SIG-M5 treated with dmso at 0.1 percent for 504 hours (cell line): ENCODE results near the gene SLC47A2.

ENCODE experiments used
- DNase-seq: peaks from one replicate; lab custom pipeline; 2025; ENCODE audit not compliant: unreplicated experiment; lab: John Stamatoyannopoulos, UW

The SLC47A2 gene

DNA sequence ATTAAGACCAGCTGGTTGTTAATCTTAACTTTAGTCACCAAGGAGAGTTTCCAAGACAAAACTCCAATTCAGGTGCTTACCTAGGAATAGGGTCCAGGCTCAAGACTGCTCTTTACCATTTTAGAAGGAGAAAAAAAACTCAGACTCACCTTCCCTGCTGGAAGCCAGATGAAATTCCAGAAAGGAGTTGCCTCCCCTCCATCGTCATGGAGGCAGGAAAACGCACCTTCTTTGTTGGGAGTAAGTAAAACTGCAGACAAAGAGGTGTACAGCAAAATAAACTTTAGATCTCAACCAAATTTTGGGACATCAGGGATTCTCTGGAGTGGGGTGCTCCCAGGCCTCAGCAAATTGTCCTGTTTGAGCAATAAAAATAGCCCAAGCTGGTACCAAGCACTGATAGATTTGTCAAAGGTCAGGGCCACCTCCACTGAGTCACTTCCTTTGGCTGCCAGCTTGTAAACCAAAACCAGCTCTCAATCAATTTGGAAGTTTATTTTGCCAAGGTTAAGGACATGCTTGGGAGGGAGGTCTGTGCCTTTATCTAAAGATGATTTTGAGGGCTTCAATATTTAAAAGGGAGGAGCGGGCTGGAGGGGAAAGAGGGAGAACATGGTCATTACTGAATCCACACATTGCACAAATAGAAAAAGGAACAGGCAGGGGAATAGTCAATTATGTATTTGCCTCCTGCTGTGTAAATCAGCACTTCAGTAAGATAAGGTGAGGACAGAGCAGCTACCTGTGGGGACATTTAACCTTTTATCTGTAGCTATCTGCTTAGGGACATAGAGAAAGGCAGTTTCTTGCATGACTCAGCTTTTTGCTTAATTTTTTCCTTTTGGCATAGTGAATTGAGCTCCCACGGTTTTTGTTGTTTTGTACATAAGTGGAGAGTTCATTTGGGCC lies 69.3 kb downstream of the SLC47A2 start:
- DNase-seq, result no peak

DNA sequence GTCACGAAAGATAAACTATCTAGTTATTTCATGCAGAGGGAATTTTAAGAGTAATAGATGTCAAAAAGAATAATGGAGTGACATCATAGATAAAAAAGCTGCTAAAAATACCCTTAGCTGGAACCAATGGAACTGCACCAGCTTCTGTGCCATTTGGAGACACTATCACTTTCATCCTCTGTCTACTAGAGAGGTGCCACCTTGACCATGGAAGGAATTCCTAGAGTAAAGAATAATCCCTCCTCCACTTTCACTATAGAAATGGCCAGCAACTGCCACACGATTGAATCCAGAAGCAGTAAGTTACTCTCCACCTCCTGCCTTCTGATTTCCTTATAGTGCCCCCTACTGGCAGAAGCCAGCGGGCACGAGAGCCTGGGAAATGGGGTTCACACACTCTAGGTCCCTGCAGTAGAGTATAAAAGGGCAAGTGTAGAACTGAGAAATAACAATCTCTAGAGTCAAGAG lies 70.6 kb downstream of the SLC47A2 start:
- DNase-seq, result peak; percentile 39

DNA sequence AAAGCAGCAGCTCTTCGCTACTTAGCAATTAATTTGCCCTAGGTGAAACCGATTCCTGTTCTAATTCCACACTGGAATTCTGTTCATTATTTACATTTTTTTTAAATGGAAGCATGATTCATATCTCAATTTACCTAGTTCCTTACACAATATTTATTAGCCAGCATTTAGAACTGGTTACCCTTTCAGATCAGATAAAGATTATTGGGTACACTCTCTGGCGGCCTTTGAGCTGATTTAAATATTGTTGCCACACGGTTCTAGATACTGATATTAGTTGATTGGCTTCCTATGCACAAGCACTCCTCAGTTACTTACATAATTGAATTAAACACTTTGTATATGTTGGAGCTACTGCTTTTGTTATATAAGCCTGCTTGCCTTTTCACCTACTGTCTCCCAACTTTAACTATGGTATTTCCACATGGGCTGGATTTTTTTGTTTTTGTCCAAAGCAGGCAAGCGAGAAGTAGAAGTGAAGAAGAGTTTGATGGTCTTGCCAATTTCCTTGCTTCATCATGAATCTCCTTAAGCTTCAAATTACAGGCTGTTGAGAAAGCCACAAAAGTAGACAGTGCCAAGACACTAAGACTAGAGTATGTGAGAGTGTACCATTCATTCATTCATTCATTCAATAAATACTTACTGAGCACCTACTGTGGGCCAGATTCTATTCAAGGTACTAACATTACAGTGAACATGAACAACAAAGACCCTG lies 71.7 kb downstream of the SLC47A2 start:
- DNase-seq, result no peak

DNA sequence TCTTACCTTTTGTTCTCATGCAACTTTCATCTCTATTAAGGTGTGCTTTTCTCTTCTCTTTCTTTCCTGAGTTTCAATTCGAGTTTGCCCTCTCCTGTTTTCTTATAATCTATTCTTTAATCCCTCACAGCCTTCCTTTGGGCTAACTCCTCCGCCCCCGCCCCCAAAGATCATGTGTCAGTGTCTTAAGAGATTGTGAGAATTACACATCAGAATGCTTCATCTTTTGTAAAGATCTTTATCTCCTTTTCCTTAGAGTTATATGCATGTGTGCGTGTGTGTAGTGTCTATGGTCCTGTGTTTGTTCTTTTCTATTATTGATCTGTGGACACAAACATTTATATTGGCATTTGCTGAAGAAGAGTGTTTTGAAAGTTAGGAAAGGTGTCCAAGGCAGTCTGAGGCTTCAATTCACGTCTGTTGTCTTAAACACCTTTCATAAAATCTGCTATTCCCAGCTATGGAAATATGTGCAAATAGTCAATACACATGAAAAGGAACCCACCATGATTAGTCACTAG lies 74.0 kb downstream of the SLC47A2 start:
- no peak for DNase-seq

DNA sequence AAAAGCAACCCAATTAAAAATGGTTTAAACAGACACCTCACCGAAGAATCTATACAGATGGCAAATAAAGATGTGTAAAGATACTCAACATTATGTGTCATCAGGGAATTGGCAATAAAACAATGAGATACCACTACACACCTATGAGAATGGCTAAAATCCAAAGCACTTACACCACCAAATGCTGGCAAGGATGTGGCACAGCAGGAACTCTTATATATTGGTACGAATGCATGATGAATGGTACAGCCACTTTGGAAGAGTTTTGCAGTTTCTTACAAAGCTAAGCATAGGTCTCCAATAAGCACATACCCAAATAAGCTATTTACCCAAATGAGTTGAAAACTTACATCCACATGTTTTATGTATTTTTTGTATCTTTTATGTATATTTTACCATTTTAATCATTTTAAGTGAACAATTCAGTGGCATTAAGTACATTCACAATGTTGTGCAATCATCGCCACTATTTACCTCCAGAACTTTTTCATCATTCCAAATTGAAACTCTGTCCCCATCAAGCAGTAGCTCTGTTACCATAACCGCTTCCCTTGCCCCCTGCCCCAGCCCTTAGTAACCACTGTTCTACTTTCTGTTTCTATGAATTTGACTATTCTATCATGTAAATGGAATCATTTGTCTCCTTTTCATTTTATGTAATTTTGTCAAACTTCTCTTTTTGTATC lies 74.6 kb downstream of the SLC47A2 start:
- DNase-seq, result no peak

DNA sequence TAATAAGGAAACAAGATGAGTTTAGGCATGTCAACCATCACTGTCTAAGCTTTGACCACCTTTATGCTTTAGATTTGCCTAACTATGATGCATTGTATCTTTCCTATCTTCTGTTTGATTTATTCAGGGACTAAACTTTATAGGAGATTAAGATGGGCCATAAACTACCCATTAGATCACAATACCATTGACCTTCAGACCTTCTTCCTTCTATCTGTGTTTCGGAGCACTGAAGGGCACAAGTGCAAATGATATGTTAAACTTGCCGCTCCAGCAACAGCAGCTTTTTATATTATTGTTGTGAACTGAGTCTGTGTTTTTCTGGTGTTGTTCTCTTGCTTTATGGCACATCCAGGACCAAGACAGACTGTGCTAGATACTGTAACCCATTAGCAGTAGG lies 84.5 kb downstream of the SLC47A2 start:
- no peak for DNase-seq

DNA sequence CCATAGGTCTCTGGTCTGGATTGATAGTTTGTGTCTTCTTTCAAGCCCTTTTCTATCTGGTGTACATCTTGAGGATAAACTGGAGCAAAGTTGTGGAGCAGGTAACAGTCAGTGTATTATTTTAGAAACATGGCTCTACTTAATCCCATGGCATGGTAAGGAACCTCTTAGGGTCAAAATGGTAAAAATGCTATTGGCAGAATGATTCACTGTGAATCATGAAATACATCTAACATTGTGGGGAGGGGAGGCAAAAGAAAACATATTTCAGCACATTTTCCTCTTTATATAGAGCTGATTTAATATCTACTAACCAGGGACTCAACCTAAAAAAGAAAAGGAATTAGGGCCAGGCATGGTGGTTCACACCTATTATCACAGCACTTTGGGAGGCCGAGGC lies 85.7 kb downstream of the SLC47A2 start:
- no peak for DNase-seq

DNA sequence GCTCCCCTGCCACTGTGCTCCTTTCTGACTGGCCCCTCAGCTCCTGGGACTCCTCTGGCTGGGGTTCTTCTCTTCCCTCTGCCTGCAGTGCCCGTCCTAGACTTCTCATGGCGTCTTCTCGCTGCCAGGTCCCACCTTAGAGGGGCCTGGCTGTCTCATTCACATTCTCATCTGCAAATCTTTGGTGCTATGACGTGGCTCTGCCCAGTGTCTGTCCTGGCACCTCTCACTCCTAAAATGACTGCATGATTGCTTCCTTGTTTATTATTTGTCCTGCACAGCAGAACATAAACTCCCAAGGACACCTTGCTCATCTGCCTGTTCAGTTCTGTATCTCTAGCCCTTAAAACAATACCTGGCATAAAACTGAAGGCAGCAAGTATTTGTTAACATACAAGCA lies 86.3 kb downstream of the SLC47A2 start:
- no peak for DNase-seq

DNA sequence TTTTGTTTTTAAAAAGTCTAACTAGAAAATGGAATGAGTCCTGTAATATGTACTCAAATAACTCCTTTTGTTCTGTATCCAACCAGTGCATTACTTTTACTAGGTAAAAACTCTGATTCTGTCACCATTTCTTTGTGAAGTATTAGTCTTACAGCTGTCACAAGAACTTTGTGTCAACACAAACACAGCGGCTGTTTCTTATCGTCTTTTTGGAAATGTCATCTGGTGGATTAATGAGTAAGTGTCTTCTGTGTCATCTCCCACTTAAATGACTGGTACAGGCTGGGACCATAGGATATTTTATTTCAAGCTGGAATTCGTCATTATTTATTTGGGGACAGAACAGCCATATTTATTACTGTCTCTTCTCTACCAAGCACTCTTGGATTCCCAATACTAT lies 86.9 kb downstream of the SLC47A2 start:
- DNase-seq, result no peak
